Lung microvascular endothelial cell (primary cell): Measurements from ENCODE around the gene CCDC39. TPM values are rescaled to one million over a fixed set of nuclear protein-coding genes. Genes with fewer than 3 reads are reported as not detected.

Experiments used
- total RNA-seq: library from RNA; depleted of rRNA; stranded (reverse); fragments of >200 nt; gene quantifications from 2 replicates; pipeline ENCODE4 v1.2.1, GENCODE V29; 2014

CCDC39 gene
- total RNA-seq, 1 donor from 2014 or later: not detected

Other genes with a start within 250 kb of the CCDC39 start
- gene TTC14, start 77.3 kb downstream of the CCDC39 start, total RNA-seq: 12.6 and 20.2 TPM in 2 replicates
- gene FXR1, start 233.2 kb upstream of the CCDC39 start, total RNA-seq: 127 and 143 TPM in 2 replicates